Fibroblast of villous mesenchyme (primary cell): ENCODE results near the gene VEPH1. TPM values are rescaled to one million over a fixed set of nuclear protein-coding genes. Genes with fewer than 3 reads are reported as not detected.
A peak's percentile ranks its signal among the peaks of the same experiment; 100 is the strongest.

Experiments
- DNase-seq: peaks from one replicate; pipeline ENCODE4 v3.0.0-alpha.2; 2010; ENCODE audit warnings: low read depth
- H3K4me3 ChIP-seq: 2 replicates; pipeline ENCODE4 v1.5.1; 2011; ENCODE audit warnings: low read depth, mild to moderate bottlenecking, low read length
- total RNA-seq: library from RNA; depleted of rRNA; stranded (reverse); fragments of >200 nt; gene quantifications from 2 replicates; pipeline ENCODE4 v1.2.3, GENCODE V29; 2012
- TF ChIP-seq, protein P1 (sequence below): IDR thresholded peaks from 2 replicates; pipeline ENCODE4 v1.5.1; 2012; ENCODE audit warnings: low read depth, mild to moderate bottlenecking, low read length; ENCODE audit not compliant: insufficient read depth

Gene VEPH1
- total RNA-seq, 1 donor, result 8.6 TPM

DNA sequence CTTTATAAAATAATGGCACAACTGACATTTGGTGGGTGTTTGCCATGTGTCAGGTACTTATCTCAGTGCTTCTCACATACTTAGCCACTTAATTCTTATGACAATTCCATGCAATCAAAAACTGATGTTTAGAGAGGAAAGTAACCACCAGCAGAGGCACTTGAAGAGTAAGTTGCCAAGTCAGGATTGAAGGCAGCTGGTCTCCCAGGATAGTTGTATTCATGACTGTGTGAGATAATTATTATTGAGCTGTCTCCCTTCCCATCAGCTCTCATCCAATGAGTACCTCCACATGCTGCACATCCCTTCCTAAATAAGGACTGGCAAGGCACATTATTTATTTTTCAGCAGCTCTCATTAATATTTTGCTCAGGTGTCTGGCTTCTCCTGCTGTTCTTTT is 4.8 kb downstream of the VEPH1 start:
- TF ChIP-seq, protein P1, sequence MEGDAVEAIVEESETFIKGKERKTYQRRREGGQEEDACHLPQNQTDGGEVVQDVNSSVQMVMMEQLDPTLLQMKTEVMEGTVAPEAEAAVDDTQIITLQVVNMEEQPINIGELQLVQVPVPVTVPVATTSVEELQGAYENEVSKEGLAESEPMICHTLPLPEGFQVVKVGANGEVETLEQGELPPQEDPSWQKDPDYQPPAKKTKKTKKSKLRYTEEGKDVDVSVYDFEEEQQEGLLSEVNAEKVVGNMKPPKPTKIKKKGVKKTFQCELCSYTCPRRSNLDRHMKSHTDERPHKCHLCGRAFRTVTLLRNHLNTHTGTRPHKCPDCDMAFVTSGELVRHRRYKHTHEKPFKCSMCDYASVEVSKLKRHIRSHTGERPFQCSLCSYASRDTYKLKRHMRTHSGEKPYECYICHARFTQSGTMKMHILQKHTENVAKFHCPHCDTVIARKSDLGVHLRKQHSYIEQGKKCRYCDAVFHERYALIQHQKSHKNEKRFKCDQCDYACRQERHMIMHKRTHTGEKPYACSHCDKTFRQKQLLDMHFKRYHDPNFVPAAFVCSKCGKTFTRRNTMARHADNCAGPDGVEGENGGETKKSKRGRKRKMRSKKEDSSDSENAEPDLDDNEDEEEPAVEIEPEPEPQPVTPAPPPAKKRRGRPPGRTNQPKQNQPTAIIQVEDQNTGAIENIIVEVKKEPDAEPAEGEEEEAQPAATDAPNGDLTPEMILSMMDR, result no peak
- H3K4me3 ChIP-seq, result no peak overlapping the region
- no peak for DNase-seq

DNA sequence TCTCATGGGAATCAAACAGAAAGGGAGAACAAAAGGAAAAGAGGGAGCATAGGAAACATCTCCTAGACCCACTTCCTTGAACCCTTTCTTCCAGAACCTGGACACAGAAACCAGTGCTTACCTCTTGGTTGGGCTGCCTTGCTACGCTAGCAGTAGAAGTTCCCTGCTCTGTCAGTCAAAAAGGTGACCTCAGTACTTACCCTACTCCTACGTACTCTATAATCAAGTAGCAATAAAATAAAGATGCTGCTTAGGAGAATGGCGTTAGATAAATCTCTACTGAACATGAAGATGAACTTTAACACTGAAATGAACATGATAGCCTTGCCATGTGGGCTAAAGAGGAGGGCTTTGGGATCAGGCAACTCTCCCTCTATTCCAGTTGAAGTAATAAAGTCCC is 7.4 kb downstream of the VEPH1 start:
- TF ChIP-seq, protein P1, result no peak
- no peak for DNase-seq

DNA sequence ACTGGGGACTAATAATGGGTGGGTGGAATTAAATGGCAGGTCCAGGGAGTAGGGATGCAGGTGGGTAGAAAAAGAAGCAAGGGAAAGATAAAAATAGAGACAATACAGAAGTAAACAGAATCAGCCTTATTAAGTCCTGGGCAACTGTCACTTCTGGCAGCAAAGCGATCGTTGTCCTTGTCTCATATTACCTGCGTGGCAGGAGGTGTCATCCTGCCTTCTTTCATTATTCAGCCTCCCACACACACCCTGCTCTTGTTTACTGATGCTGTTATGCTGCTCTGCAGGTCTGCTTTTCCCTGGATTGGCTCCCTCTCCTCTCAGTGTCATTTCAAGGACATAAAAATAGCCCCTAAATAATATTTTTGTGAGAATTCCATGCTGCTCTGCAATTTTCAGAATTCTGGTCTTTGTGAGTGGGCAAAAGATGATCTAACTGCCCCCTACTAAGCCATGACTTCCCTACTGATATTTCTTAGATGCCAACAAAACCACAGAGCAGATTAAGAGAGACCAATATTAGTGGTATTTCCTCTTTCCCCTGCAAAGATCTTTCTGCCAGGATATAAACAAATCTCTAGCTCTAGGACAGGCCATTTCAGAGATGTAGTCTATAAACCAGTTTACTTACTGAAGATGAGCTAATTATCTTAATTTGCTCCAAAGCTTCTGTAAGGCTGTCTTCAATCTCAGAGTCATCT is 8.5 kb downstream of the VEPH1 start:
- TF ChIP-seq, protein P1, result no peak
- peak; percentile 54 for DNase-seq
- no peak overlapping the region for H3K4me3 ChIP-seq

More for the DNA sequence above, 7.4 kb downstream of the VEPH1 start:
- no peak overlapping the region for H3K4me3 ChIP-seq

DNA sequence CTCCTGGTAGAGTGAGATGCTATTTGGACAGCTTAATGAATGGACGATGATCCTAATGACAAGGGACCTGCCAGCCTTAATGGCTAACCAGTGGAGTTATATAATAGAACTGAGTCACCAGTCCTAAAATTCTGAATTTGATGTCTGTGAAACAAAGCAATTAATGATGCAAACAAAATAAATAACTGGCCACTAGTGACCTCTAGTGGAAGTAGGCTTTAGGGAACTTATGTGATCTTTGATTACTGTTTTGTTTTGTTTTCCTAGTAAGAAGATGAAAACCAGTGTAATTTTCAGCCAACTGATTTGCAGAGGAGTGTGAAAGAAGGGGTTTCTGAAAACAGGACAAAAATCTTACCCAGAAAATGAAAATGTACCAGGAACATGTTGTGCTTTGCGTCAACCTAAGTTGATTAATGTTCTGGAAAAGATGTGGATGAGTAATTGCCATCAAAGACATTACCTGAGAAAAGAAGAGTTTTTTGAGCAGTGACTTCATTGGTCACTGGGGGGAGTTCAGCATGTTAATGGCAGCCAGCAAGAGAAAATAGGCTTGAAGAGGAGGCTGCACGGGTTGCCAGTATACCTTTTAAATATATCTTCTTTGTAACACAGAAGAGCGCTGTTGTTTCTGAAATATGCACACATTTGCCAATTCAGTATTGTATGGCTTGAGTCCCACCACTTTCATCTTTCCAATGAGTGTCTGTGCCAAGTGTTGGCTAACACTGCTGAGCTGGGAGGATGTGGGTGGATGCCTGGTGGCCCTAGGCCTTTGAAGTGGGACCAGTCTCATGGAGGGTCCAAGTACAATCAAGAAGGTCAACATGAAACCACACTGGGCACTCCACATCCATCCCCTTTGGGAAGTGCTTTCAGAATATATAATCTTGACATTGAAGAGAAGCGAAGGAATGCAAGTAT is 9.3 kb downstream of the VEPH1 start:
- TF ChIP-seq, protein P1, result peak; percentile 61
- DNase-seq, result peak; percentile 73
- H3K4me3 ChIP-seq, result no peak overlapping the region

DNA sequence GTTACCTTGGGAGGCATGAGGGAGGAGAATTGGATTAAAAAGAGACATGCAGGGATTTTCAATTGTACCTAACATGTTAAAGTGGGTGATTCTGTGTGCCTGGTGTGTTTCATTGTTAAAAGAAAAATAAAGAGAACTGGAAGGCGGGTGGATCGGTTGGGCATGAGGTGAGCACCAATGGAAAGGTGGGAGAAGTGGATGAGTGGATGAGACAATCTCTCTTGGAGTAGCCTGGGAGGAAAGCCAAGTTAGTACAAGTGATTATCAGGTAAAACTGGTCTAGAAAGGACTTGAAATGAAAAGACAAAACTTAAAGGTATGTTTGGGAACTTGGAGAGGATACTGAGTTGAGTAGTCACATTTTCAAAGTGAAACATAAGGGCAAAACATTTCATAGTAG is 12.1 kb downstream of the VEPH1 start:
- DNase-seq, result no peak
- TF ChIP-seq, protein P1, result no peak
- no peak overlapping the region for H3K4me3 ChIP-seq

DNA sequence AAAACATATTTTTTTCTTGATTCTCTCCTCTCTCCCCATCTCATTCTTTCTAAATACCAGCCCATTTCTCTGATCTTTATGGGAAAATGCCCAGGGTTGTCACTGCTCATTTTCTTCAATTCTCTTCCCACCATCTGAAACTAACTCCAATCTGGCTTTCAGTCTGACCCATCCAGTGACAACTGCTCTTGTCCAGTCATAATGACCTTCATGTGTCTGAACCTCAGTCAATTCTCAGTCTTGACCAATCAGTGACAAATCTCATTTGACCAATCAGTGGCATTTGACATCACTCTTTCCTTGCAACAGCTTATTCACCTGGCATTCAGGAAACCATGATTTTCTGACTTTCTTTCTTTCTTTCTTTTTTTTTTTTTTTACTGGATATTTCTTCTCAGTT is 15.1 kb downstream of the VEPH1 start:
- TF ChIP-seq, protein P1, result no peak
- no peak for DNase-seq
- H3K4me3 ChIP-seq, result no peak overlapping the region
